ENCODE measurements around the gene ST6GALNAC2.
"Not testable (repeated sequence)": the region's sequence is repeated elsewhere in the genome, so short reads cannot be mapped to it uniquely, and the experiment has no call there.

The ST6GALNAC2 gene

DNA sequence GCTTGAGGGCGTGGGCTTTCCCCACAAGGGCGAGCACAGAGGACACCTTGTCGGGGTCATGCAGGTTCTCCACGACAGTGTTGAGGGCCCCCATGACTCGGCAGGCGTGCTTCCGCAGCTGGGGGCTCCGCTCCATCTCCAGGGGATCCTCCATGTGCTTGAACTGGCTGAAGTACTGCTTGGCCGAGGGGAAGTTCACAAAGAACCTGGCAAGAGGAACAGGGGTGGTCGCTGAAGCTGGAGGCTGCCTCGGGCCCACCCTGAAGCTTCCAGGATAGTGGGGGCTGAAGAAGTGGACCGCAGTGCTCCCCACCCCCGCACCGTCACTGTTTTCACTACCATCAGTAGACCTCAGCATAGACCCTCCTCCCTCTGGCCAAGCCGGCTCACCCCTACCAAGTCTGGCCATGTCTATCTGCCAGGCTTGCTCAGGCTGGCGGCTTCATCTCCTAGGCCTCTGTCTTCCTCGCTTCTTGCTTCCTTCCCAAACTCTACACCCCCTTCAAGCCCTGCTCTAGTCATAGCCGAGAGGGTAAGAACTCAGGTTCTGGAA is 54.1 kb downstream of the ST6GALNAC2 start:
- H3K36me3 Mint-ChIP-seq, result no peaks in the 10 kb centered on the region
- H3K9me3 Mint-ChIP-seq, result no peaks in the 10 kb centered on the region
- peaks cover 41 to 62% of the 10 kb centered on the region in 2 donors for H3K4me1 Mint-ChIP-seq
- DNase-seq, result no peak
- peaks cover 10 to 12% of the 10 kb centered on the region in 2 donors for H3K27me3 Mint-ChIP-seq
- no peak for ATAC-seq (replicated peaks)
- H3K27ac Mint-ChIP-seq, result no peak overlapping the region
- H3K4me3 Mint-ChIP-seq, result no peak overlapping the region

DNA sequence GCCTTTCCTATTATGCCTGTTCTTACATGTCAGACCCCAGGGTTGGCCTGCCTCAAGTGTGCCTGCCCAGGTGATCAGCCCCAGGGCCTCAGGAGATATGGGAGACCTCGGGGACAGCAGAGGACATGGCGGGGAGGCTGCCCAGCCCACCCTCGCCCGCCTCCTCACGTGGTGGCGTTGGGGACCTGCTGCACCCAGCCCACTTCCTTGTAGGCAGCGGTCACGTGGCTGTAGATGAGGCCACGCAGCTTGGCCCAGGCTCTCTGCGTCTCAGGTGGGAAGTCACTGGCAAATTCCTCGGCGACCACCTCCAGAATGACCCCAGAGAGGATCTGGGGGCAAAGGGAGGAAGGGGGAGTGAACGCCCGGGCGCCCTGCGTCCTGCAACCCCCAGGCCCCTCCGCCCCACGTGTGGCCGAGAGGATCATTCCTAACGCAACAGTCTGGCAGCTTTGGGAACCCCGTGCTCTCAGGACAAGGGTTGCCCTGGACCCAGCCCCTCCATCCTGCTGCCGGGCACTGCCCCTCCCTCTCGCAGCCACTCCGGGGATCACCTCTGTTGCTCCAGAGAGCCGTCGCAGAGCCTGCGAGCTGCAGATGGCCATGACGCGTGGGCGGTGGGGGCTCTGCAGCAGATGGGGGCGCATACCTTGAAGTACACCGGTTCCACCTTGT is 54.7 kb downstream of the ST6GALNAC2 start:
- H3K36me3 Mint-ChIP-seq, result no peaks in the 10 kb centered on the region
- no peak for DNase-seq
- H3K4me1 Mint-ChIP-seq, result peaks cover 43 to 64% of the 10 kb centered on the region in 2 donors
- H3K9me3 Mint-ChIP-seq, result no peaks in the 10 kb centered on the region
- peaks cover 4 to 7% of the 10 kb centered on the region in 2 donors for H3K27me3 Mint-ChIP-seq
- ATAC-seq (replicated peaks), result no peak
- H3K27ac Mint-ChIP-seq, result peak overlapping the region; percentile 20
- H3K4me3 Mint-ChIP-seq, result no peak overlapping the region

DNA sequence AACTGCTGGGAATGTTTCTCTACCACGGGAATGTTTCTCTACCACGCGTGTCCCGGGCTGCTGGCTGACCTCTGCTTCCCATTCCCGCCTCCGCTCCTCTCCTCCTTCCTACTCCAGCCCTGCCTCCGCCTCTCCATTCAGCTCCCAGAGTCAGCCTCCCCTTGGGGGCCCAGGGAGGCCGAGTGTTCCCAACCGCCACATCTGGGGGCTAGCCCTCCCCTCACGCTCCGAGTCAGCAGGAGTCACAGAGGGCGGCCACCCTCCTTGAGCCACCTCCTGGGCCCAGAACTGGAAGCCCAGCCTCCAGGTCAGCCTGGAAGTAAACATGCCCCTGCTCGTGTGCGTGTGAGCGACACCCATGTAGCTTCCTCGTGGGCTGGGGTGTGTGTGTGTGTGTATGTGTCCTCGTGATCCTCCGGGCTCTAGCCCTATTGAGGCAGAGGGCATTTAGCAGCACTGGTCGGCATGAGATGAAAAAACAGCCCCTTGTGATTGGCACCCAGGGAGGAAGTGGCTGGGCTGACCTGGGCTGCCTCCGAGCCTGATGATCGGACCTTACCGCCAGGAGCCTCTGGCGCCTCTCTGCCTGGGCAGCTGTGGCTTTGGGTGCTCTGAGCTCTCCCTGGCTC is 55.5 kb downstream of the ST6GALNAC2 start:
- Mint-ChIP-seq H3K4me3 (peak overlapping the region; percentile 64), H3K27me3 (peaks cover 2 to 5% of the 10 kb centered on the region in 2 donors), H3K27ac (peak overlapping the region; percentile 96), H3K9me3 (no peaks in the 10 kb centered on the region), H3K36me3 (no peaks in the 10 kb centered on the region), H3K4me1 (peaks cover 40 to 64% of the 10 kb centered on the region in 2 donors)
- no peak for ATAC-seq (replicated peaks)
- no peak for DNase-seq

DNA sequence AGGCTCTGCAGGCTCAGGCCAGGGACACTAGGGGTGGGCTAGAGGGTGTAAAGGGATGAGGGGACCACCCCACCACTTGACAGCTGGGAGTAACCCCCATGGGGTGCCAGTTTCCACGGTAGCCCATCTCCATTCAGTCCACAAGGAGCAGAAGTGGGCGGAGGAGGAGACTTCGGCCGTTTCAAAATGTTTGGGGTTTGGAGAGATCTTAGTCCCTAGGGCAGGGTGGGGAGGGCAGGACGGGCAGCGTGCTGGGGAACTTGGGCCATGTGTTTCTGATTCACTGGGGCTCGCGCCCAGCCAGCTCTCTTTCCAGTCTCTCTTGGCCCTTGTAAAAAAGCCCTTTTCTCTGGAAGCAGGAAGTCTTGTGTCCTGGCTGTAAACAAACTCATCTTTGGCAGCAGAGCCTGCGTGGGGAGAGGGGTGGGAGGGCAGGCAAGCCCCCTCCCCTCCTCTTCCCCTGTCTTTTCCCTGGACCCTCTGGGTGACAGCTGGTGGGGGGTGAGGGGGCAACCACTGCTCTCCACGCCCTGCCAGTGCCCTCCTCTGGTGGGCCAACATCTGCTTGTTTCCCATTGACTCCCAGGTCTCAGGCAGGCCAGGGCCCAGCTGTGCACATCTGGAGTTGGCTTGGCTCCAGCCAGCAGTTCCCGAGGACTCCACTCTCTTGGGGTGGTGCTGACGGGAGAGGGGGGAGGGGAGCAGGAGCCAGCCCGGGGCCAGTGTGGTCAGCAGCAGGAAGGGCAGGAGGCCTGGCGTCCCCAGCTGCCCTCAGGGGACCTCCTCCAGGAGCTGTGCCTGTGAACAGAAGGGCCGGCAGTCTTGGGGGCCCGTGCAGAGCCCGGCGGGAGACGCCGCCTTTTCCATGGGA is 56.2 kb downstream of the ST6GALNAC2 start:
- ATAC-seq (replicated peaks), result no peak
- H3K27ac Mint-ChIP-seq, result peak overlapping the region; percentile 94
- DNase-seq, result no peak
- no peaks in the 10 kb centered on the region for H3K36me3 Mint-ChIP-seq
- peak overlapping the region; percentile 84 to 85 for H3K4me3 Mint-ChIP-seq
- no peaks in the 10 kb centered on the region for H3K9me3 Mint-ChIP-seq
- no peaks in the 10 kb centered on the region for H3K27me3 Mint-ChIP-seq
- peaks cover 42 to 66% of the 10 kb centered on the region in 2 donors for H3K4me1 Mint-ChIP-seq

DNA sequence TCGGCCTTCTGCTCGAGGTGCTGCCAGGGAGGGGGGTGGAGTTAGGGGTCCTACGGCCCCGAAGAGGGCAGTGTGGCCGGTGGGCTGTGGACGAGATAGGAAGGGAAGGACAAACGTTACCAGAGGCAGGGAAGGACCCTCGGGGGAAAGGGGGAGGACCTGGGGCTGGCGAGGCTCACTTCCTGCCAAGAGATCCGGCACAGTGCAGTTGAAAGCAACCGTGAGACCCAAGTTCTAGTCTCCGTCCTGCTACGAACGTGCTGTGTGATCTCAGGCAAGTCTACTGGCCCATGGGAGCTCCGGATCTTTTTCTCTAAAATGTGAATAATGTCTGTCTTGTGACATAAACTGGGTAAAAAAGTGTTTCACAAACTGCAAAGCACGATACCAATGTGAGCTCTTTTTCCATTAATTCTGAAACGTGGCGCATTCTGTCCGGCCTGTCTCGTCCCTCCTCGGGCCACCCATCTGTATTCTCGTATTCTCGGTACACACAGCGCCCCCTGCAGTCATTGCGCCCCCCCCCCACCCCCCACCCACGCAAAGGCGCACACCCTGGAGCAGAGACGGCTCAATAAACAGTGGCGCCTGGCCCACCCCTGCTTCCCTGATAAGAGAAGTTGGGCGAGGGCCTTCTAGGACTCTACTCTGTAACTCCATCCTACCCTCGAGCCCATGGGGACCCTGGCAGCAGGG is 57.0 kb downstream of the ST6GALNAC2 start:
- Mint-ChIP-seq H3K27ac (peak overlapping the region; percentile 94), H3K36me3 (no peaks in the 10 kb centered on the region), H3K4me1 (peaks cover 43 to 68% of the 10 kb centered on the region in 2 donors), H3K27me3 (no peaks in the 10 kb centered on the region), H3K9me3 (no peaks in the 10 kb centered on the region), H3K4me3 (peak overlapping the region; percentile 84 to 85)
- ATAC-seq (replicated peaks) (peak; percentile 28 to 29), DNase-seq (no peak)

DNA sequence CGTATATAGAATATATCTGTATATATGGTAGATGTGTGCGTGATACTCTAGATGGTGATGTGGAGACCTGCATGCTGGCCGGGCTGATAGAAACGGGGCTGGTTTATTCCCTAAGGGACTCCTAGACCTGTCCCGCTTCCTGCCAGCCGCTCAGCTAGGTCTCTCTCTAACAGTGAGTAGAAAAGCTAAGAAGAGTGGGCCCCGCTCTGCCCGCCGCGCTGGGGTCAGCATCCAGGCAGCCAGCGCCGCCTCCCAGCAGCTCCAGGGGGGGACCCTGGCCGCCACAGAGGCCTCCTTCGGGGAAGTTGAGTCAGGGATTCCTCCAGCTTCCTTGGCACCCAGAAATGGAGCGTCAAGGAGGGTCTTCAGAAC is 57.5 kb downstream of the ST6GALNAC2 start:
- peak; percentile 56 for DNase-seq
- Mint-ChIP-seq H3K27me3 (peaks cover 1 to 2% of the 10 kb centered on the region in 2 donors), H3K4me1 (peaks cover 46 to 74% of the 10 kb centered on the region in 2 donors), H3K27ac (peak overlapping the region; percentile 94), H3K36me3 (no peaks in the 10 kb centered on the region), H3K4me3 (peak overlapping the region; percentile 84 to 85), H3K9me3 (no peaks in the 10 kb centered on the region)
- peak; percentile 70 to 73 for ATAC-seq (replicated peaks)

DNA sequence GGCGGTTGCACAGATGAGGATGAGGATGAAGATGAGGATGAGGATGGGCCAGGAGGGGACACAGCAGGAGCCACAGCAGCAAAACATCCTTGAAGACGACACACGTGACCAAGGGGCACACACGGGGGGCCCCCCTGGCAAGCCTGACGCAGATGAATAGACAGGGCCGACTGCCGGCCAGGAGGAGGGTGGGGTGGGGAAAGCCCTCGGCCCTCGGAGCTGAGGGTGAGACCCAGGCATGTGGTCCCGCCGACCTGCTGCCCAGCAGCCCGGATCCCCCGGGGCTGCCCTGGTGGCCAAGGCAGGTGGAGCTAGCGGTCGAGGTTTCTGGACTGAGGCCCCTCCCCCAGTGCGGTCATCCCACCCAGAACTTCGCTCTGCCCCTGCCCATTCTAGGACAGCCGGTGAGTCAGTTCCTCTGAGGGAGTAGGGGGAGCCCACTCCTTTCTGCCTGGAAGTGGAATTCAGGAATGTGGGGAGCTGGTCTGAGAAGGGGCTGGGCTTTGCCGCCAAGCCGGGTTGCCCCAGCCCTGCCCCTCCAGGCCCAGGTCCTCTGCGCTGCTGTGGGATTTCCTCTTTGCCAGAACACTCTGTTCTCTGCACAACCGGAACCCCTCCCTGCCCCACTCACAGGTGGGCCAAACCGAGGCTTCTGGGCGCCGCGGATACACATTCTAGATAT is 58.1 kb downstream of the ST6GALNAC2 start:
- Mint-ChIP-seq H3K27ac (peak overlapping the region; percentile 65), H3K9me3 (no peaks in the 10 kb centered on the region), H3K4me3 (peak overlapping the region; percentile 84 to 85), H3K4me1 (peaks cover 49 to 78% of the 10 kb centered on the region in 2 donors), H3K27me3 (peaks cover 5% of the 10 kb centered on the region in 2 donors), H3K36me3 (no peaks in the 10 kb centered on the region)
- ATAC-seq (replicated peaks) (peak; percentile 74 to 80), DNase-seq (peak; percentile 64)

DNA sequence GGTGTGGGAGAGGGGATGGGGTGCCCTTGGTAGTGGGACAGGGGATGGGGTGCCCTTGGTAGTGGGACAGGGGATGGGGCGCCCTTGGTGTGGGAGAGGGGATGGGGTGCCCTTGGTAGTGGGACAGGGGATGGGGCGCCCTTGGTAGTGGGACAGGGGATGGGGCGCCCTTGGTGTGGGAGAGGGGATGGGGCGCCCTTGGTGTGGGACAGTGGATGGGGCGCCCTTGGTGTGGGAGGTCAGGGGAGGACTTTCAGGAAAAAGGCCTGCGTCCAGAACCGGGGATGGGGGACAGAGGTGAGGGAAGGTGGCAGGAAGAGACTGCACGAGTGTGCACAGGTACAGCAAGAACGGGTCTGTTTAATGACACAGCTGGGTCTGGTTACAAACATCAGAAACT is 58.6 kb downstream of the ST6GALNAC2 start:
- H3K27ac Mint-ChIP-seq, result peak overlapping the region; percentile 27
- peak overlapping the region; percentile 57 to 85 for H3K4me3 Mint-ChIP-seq
- H3K9me3 Mint-ChIP-seq, H3K27me3 Mint-ChIP-seq, H3K36me3 Mint-ChIP-seq, DNase-seq: not testable (repeated sequence)
- peaks cover 46 to 76% of the 10 kb centered on the region in 2 donors for H3K4me1 Mint-ChIP-seq
- ATAC-seq (replicated peaks), result peak in 1 of 2 donors; percentile 4

DNA sequence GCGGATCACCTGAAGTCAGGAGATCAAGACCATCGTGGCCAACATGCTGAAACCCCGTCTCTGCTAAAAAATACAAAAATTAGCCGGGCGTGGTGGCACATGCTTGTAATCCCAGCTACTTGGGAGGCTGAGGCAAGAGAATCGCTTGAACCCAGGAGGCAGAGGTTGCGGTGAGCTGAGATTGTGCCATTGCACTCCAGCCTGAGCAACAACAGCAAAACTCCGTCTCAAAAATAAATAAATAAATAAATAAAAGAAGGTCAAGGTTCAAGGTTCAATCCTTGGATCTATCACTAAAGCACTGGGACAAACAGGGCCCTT is 60.2 kb downstream of the ST6GALNAC2 start:
- H3K4me3 Mint-ChIP-seq; H3K9me3 Mint-ChIP-seq; ATAC-seq (replicated peaks); H3K27ac Mint-ChIP-seq; H3K36me3 Mint-ChIP-seq; H3K27me3 Mint-ChIP-seq; DNase-seq: not testable (repeated sequence)
- peaks cover 42 to 64% of the 10 kb centered on the region in 2 donors for H3K4me1 Mint-ChIP-seq

DNA sequence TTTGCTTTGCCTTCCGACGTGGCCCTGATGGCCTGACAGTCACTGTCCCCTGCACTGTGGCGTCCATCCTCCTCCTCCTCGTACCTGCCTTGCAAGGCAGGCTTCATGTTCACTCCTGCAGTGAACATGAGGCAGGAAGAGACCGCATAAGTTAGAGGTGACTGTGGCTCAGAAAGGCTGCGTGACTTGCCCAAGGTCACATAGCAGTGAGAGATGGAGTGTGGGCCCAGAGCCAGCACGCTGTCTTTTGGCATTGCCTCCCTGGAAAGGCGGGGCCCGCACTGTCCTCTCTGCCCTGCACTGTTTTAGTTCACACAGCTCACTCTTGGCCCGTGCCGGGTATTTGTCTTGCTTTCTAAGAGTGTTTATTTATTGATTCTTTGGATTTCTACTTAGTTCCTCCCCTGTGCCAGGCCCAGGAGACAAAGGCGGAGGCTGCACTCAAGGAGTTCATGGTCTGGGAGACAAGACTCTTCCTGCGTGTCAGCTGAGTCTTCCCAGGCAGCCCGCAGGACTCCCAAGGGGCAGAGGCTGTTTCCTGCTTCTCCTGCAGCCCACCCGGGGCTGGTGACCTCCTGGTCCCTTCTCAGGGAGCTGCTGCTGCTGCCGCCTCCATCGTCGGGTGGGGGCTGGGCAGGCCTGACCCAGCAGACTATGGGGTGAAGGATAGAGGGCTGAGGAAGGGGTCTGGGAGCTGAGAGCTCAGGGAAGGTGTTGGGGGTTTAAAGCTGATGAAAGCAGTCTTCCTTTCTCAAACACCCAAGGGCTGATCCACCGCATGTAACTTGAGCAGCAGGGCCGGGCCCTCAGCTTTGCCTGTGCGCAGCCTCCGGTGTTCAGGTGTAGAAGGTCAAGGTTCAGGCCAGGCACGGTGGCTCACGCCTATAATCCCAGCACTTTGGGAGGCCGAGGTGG is 60.8 kb downstream of the ST6GALNAC2 start:
- Mint-ChIP-seq H3K4me3 (no peak overlapping the region), H3K36me3 (no peaks in the 10 kb centered on the region), H3K27ac (peak overlapping the region; percentile 76), H3K4me1 (peaks cover 37 to 58% of the 10 kb centered on the region in 2 donors), H3K27me3 (peaks cover 10 to 12% of the 10 kb centered on the region in 2 donors), H3K9me3 (no peaks in the 10 kb centered on the region)
- ATAC-seq (replicated peaks), result no peak
- DNase-seq, result no peak

DNA sequence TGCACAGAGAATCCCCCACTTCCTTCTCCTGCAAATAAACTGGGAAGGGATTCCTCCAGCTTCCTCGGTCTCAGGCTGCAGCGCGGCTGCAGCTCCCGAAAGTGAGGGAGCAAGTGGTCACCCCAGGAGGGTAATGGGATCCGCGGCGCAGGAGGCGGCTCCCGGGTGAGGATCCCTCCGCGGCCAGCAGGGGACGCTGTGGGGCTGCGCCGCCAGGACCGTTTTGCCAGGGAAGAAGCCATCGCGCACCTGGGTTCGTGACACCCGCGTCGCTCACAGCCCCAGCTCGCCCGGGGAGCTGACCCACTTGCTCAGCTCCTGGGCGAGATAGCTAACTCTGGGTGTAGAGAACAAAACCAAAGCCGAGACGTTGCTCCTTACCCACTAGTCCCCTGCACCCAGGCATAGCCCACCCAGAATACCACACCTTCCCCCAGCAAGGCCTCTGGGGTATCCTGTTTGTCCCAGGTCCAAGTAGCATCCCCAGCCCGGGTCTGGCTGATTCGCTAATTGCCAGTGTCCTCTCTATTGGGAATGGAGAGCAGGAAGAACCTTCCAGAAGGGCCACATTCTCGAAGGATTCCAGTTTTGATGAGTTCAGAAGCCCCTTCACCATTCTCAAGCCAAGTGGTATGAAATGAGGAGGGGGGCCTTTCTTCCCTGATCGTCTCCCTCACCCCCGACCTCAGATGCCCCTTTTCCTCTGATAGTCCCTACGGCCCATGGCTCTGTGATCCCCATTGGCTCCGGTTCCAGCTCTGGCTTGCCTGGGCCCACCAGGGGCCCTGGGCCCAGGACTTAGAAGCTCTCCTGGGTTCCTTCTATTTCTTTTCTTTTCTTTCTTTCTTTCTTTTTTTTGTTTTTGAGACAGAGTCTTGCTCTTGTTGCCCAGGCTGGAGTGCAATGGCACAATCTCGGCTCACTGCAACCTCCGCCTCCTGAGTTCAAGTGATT is 62.3 kb downstream of the ST6GALNAC2 start:
- peak; percentile 66 for DNase-seq
- H3K27ac Mint-ChIP-seq, result no peak overlapping the region
- peaks cover 10 to 12% of the 10 kb centered on the region in 2 donors for H3K27me3 Mint-ChIP-seq
- H3K9me3 Mint-ChIP-seq, result no peaks in the 10 kb centered on the region
- peak overlapping the region in 1 of 2 donors; percentile 52 for H3K4me3 Mint-ChIP-seq
- ATAC-seq (replicated peaks), result peak; percentile 48 to 54
- H3K36me3 Mint-ChIP-seq, result no peaks in the 10 kb centered on the region
- peaks cover 27 to 43% of the 10 kb centered on the region in 2 donors for H3K4me1 Mint-ChIP-seq

DNA sequence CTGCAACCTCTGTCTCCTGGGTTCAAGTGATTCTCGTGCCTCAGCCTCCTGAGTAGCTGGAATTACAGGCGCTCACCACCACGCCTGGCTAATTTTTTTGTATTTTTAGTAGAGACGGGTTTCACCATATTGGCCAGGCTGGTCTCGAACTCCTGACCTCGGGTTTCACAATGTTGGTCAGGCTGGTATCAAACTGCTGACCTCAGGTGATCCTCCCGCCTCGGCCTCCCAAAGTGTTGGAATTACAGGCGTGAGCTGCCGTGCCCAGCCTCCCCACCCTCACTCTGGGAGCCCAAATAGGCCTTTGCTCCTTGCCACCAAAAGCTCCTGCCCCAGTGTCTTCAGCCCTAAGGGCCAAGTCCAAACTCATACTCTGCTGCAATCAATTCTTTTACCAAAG is 64.0 kb downstream of the ST6GALNAC2 start:
- not testable (repeated sequence) for DNase-seq; H3K36me3 Mint-ChIP-seq; H3K27ac Mint-ChIP-seq; H3K4me3 Mint-ChIP-seq; ATAC-seq (replicated peaks); H3K9me3 Mint-ChIP-seq
- Mint-ChIP-seq H3K27me3 (peaks cover 10 to 12% of the 10 kb centered on the region in 2 donors), H3K4me1 (peaks cover 19 to 29% of the 10 kb centered on the region in 2 donors)
